ENCODE measurements around the gene SPATS1.

- TF ChIP-seq CTCF (IDR thresholded peaks at IDR 0.05 in 4 of 5, conservative IDR thresholded peaks at IDR 0.05 in 1 of 5) (no peak), POLR2A (IDR thresholded peaks at IDR 0.05) (no peak)
Measured at GRCh38 chr6:44310241-44310640, 32.2 kb upstream of the SPATS1 start.

Measured in gastrocnemius medialis (tissue), 4 donors.